GM10266 (cell line): Measurements from ENCODE around the gene TANGO6.

Experiments
- DNase-seq: peaks from one replicate; pipeline ENCODE4 v3.0.0; 2012; ENCODE audit errors: extremely low spot score
- TF ChIP-seq, protein P1 (sequence below): IDR thresholded peaks from 2 replicates; pipeline ENCODE4 v1.5.1; 2012; ENCODE audit warnings: mild to moderate bottlenecking, low read depth; ENCODE audit not compliant: control insufficient read depth, insufficient read depth; ENCODE audit errors: missing control alignments

The TANGO6 gene

DNA sequence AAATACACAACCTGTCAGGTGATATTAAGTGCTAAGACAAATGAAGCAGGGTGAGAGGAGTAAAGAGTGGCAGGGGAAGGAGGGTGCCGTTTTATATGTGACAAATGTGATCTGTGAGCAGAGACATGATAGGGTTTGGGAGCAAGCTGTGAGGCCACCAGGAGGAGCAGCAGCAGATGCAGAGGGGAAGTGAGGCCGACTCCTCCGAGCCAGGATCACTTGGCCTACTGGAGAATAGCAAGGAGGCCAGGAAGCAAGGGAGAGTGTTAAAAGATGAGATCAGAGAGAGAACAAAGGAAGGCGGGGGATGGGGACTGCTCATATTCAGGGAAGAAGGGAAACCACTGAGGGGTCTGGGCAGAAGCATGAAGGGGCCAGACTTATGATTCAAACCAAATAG is 129.4 kb downstream of the TANGO6 start:
- TF ChIP-seq, protein P1, sequence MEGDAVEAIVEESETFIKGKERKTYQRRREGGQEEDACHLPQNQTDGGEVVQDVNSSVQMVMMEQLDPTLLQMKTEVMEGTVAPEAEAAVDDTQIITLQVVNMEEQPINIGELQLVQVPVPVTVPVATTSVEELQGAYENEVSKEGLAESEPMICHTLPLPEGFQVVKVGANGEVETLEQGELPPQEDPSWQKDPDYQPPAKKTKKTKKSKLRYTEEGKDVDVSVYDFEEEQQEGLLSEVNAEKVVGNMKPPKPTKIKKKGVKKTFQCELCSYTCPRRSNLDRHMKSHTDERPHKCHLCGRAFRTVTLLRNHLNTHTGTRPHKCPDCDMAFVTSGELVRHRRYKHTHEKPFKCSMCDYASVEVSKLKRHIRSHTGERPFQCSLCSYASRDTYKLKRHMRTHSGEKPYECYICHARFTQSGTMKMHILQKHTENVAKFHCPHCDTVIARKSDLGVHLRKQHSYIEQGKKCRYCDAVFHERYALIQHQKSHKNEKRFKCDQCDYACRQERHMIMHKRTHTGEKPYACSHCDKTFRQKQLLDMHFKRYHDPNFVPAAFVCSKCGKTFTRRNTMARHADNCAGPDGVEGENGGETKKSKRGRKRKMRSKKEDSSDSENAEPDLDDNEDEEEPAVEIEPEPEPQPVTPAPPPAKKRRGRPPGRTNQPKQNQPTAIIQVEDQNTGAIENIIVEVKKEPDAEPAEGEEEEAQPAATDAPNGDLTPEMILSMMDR = no peak
- DNase-seq = no peak

DNA sequence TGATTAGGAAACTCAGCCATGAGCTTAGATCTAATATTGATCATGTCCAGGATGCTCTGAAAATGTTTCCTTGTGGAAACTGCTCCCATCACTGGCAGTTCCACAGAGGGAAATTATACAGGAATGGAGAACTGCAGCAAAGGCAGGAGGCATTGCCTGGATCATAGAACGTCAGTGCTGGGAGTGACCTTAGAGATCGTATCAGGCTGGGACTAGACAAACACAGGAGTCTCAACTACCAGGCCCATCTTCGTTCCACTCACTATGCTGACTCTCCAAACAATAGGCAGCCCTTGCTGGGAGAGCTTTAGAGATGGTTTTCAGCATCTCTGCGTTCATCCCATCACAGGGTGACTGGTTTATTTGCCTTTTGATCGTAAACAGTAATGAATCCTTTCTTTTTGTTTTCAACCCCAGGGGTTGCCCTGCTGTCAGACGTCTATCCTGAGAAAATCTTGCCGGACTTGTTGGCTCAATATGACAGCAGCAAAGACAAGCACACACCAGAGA is 130.3 kb downstream of the TANGO6 start:
- no peak for DNase-seq
- TF ChIP-seq, protein P1 = no peak

DNA sequence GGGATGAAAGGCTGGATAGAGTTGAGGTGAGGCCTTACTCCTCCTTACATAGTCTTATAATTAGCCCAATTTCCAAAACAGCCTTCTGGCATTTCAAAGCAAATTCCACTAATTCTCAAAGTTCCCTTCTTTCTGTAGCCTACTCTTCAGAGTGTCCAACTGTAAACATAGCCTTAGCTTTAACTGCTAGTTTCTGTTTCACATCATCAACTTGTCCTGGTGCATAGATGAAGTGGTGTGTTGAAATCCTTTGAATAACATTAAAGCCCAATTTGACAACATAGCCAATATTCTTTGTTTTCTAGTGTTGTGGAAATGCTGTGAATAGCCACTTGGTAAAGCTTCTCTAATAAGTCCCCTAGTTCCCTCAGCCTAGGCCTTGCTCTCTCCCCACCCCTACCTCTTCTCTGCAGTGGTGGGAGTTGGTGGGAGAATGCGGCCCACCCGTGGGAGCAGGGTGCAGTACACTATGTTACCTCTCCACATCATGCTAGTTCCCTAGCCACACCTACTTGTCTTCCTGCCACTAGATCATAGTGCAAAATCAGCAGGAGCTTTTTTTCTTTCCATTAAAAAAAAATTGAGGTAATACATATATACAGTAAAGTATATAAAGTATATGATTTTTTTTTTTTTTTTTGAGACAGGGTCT is 135.1 kb downstream of the TANGO6 start:
- TF ChIP-seq, protein P1 = no peak
- no peak for DNase-seq

DNA sequence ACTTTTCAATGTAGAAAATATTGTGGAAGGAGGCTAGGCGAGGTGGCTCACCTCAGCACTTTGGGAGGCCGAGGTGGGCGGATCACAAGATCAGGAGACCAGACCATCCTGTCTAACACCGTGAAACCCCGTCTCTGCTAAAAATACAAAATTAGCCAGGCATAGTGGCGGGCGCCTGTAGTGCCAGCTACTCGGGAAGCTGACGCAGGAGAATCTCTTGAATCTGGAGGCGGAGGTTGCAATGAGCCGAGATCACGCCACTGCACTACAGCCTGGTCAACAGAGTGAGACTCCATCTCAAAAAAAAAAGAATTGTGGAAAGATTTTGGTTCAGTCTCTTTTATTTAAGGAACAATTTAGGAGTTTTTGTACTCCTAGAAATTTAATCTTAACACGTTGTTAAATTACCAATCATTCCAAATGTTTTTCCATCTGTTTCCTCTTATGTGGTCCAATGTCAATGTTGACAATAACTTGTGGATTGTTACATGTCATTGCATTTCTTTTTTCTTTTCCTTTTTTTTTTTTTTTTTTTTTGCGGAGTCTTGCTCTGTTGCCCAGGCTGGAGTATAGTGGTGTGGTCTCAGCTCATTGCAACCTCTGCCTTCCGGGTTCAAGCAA is 137.5 kb downstream of the TANGO6 start:
- TF ChIP-seq, protein P1 = no peak
- no peak for DNase-seq

DNA sequence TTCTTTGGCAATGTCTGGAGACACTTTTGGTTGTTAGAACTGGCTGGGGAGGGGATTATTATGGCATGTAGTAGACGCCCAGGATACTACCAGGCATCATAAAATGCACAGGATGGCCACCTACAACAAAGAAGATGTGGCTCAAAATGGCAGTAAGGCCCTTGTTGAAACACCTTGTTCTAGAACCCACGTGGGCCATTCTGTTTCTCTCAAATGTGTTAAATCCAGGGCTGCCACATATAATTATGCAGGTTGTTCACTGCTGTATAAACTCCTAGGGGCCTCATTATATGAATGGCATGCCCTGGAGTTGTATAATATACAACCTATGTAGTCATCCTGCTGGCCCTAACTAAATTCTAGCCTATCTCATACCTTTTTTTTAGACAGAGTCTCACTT is 138.6 kb downstream of the TANGO6 start:
- no peak for DNase-seq
- TF ChIP-seq, protein P1 = no peak

DNA sequence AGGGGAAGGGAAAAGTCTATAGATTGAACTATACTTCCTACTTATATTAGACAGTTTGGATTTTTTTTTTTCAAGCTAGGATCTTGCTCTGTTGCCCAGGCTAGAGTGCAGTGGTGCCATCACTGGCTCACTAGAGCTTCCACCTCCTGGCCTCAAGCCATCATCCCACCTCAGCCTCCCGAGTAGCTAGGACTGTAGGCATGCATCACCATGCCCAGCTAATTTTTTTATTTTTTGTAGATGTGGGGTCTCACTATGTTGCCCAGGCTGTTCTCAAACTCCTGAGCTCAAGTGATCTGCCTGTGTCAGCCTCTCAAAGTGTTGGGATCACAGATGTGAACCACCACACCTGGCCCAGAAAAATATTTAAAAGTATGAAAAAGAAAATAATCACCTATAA is 141.1 kb downstream of the TANGO6 start:
- DNase-seq = no peak
- TF ChIP-seq, protein P1 = no peak

DNA sequence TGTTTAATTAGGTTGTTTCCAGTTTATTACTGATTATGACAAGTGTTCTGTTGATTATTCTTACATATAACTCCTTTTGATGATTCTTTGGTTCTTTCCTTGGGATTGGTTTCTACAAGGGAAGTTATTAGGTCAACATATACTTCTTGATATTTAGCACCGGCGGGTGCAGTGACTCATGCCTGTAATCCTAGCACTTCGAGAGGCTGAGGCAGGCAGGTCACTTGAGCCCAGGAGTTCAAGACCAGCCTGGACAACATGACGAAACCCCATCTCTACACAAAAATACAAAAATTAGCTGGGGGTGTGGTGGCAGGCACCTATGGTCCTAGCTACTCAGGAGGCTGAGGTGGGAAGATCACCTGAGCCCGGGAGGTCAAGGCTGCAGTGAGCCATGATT is 141.9 kb downstream of the TANGO6 start:
- DNase-seq = no peak
- TF ChIP-seq, protein P1 = no peak
